Dermis microvascular lymphatic vessel endothelial cell (primary cell): Measurements from ENCODE around the gene TCFL5. TPM values are rescaled to one million over a fixed set of nuclear protein-coding genes. Genes with fewer than 3 reads are reported as not detected.

Experiments
- DNase-seq, 2 donors: peaks; one replicate each; pipeline versions ENCODE4 v3.0.0 to v3.0.0-alpha.2; 2010; ENCODE audit warnings: low read depth in 2 of 2
- total RNA-seq: library from RNA; depleted of rRNA; stranded (reverse); fragments of >200 nt; gene quantifications from 2 replicates; pipeline ENCODE4 v1.2.1, GENCODE V29; 2014

TCFL5 gene
- total RNA-seq, 1 donor from 2014 or later, result 9.5 TPM

DNA sequence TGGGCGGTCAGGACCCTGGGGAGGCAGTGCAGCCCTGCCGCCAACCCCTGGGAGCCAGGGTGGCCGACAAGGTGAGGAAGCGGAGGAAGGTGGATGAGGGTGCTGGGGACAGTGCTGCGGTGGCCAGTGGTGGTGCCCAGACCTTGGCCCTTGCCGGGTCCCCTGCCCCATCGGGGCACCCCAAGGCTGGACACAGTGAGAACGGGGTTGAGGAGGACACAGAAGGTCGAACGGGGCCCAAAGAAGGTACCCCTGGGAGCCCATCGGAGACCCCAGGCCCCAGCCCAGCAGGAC, 48.8 kb downstream of the TCFL5 start:
- no peak for DNase-seq

DNA sequence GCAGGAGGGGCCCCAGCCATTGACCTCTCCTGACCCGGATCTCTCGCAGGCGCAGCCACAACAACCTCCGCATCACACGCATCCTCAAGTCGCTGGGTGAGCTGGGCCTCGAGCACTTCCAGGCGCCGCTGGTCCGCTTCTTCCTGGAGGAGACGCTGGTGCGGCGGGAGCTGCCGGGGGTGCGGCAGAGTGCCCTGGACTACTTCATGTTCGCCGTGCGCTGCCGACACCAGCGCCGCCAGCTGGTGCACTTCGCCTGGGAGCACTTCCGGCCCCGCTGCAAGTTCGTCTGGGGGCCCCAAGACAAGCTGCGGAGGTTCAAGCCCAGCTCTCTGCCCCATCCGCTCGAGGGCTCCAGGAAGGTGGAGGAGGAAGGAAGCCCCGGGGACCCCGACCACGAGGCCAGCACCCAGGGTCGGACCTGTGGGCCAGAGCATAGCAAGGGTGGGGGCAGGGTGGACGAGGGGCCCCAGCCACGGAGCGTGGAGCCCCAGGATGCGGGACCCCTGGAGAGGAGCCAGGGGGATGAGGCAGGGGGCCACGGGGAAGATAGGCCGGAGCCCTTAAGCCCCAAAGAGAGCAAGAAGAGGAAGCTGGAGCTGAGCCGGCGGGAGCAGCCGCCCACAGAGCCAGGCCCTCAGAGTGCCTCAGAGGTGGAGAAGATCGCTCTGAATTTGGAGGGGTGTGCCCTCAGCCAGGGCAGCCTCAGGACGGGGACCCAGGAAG, 49.3 kb downstream of the TCFL5 start:
- no peak for DNase-seq

DNA sequence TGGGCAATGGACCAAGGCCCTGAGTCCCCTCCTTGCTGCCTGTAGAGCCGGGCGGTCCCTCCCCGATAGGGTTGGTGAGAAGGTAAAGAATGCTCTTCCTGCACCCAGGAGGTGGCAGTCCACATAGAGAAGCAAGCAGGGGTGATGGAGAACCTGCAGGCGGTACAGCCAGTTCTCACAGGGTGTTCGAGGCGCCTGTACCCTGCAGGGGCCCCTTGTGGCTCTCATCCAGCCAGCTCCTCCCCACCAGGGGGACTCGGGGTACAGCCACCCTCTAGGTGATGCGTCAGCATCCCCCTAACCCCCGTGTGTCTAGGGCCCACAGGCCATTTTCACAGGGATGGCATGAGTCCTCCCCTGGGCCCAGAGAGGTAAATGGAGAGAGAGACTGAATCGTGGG, 49.9 kb downstream of the TCFL5 start:
- no peak for DNase-seq

DNA sequence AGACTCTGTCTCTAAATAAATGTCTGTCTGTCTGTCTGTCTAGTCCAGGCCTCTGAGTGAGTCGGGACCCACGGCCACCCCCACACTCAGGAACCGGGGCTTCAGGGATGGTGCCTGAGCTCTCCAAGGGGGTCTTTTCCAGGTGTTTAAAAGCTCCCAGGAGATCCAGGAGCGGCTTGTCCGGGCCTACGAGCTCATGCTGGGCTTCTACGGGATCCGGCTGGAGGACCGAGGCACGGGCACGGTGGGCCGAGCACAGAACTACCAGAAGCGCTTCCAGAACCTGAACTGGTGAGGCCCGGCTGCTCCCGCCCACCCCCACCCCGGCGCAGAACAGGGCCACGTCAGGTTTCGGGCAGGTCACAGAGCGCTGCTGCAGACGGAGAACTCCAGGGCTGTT, 50.3 kb downstream of the TCFL5 start:
- no peak for DNase-seq

DNA sequence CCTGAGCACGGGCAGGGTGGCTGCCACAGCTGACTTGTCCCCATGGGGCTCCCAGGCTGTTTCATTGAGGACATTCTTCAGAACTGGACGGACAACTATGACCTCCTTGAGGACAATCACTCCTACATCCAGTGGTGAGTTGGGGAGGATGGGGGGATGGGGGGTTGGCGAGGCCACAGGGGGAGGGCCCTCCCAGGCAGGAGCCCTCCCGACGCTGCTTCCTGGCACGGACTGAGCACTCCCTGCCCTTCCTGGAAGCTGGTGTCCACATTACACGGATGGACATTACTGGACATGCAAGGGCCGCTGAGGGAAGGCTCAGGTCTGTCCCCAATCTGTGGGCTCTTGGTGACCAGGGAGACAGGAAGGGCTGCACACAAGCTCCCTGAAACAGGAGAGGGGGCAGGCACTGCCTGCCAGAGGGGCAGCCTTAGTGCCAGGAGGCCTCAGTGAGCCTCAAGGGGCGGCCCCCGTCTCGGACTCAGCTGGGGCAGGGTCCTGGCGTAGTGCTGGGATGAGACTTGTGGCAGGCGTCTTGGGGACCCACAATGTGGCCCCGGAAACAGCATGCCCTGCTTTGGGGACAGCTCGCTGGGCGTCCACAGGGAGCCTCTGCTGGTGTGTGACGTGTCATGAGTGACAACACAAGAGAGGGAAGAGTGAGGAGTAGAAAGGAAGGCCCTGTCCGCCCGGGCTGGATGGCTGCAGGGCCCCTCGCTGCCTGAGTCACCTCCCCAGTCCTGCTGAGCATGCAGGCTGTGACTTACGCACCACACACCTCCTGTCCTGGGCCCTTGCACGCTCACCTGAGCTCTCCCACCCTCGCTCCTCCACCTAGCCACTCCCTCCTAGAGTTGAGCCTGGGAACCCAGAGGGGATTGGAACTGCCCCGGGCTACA, 51.8 kb downstream of the TCFL5 start:
- DNase-seq, result no peak

DNA sequence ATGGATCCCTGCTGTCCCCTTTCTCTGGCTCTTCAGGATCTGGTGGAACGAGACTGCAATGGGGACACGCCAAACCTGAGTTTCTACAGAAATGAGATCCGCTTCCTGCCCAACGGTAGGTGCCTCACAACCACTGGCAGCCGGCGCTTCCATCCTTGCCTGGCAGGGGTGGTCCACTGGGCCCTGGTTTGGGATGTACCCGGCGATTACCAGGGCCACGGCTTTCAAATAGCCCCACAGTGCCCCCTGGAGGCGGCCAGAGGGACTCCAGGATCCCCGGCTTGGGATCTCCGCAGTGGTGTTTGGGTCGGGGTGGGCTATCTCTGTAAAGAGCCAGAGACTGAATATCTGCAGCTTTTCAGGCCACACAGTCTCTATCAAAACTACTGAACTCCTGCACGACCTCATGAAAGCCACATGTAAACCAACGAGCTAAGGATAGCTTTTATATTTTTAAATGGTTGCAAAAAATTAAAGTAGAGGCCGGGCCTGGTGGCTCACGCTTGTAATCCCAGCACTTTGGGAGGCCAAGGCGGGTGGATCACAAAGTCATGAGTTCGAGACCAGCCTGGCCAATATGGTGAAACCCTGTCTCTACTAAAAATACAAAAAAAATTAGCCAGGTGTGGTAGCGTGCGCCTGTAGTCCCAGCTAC, 53.3 kb downstream of the TCFL5 start:
- DNase-seq, result peak in 1 of 2 donors; percentile 57

DNA sequence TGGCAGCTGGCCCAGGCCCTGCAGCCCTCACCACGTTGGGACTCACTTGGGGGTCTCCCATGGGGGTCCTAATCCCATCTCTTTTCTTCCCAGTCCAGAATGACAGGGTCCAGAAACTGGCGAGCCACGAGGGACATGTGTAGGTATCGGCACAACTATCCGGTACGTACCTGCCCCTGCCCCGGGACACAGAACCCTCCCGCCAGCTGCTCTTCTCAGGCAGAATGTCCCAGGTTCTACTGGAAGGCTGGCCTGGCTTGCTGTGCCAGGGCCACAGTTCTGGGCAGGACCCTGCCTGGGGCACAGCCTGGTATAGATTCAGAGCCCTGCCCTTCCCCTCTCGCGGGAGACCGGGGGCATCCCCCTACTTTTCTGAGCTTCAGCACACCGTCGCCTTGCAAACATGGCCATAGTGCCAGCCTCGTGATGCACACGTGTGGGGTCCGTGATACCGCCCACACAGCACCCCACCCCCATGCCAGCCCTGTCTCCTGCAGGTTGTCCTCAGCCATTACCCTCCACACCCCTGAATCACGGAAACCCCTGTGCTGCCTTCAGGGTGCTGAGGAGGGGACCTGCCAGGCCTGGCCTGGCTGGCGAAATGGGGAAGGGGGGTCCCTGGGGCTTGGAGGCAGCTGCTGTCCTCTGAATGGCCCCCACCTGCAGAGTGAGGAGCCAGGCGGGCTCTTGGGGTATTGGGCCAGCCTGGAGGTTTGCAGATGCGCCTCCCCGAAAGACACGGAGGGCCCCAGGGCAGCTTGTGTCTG, 54.0 kb downstream of the TCFL5 start:
- no peak for DNase-seq

DNA sequence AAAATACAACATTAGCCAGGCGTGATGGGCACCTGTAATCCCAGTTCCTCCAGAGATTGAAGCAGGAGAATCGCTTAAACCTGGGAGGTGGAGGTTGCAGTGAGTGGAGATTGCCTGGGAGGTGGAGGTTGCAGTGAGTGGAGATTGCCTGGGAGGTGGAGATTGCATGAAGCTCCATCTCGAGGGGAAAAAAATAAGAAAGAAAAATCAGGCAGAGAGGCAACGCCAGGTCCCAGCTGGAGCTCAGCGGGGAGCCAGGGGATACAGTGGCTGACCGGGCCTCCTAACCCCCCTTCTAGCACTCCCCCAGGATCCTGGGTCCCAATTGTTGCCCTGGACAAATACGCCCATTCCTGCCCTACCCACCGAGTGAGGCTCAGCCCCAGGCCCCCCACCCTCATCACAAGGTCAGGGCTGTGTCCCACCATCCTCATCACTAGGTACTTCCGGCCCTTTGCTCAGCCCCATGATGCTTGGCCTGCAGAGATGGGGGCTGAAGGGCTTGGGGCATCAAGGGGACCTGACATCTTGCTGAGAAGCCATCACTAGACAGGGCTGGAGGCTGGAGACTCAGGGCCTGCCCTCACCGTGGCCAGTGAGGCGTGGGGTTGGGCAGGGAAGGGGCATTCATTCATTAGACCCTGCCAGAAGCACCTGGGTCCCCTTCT, 55.1 kb downstream of the TCFL5 start:
- no peak for DNase-seq

DNA sequence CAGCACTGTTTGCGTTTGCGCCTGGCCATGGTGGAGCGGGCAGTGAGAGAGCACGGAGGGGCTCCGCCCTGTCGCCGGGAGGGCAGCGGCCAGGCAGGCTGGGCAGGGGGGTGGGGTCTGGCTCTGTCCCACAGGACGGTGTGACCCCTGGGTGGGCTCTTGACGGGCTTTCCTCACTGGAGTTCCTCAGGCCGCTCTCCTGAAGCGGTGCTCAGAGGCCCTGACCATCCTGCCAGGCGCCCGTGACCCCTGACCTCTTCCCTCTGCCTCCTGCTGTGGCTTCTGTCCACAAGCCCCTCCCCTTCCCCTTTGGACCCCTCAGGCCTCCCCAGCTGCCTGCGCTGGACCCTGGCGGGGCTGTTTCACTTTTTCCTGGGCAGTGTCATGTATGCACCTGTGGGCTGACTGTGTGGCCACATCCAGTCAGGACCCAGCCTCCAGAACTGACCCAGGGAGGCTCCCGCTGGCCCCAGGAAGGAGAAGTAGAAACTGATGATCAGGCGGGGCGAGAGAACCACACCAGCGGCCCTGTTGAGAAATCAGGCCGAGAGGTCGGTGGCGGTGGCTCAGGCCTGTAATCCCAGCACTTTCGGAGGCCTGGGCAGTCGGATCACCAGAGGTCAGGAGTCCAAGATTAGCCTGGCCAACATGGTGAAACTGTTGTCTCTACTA, 55.8 kb downstream of the TCFL5 start:
- peak in 1 of 2 donors; percentile 29 for DNase-seq

DNA sequence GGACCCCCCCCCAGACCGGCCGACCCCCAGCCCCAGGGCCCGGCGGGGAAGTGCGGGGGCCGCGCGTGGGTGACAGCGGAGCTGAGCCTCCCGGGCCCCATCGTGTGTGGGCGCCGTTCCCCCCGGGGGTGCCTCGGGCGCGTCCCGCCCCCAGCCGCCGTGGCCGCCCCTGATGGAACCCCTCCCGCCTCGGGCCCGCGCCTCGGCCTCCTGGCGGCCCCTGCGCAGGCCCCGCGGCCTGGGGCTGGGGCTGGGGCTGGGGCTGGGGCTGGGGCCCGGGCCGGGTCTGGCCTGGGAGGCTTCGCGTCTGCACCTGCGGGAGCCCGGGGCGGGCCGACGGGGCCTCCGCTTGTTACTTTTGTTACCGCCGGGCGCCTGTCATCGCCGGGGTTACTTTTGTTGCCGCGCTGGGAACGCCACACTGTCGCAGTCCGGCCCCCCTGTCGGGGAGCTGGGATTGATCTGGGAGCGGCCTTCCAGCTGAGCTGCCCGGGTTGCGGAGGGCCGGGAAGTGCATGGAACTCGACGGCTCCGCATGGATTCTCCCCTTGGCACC, 56.4 kb downstream of the TCFL5 start:
- no peak for DNase-seq

DNA sequence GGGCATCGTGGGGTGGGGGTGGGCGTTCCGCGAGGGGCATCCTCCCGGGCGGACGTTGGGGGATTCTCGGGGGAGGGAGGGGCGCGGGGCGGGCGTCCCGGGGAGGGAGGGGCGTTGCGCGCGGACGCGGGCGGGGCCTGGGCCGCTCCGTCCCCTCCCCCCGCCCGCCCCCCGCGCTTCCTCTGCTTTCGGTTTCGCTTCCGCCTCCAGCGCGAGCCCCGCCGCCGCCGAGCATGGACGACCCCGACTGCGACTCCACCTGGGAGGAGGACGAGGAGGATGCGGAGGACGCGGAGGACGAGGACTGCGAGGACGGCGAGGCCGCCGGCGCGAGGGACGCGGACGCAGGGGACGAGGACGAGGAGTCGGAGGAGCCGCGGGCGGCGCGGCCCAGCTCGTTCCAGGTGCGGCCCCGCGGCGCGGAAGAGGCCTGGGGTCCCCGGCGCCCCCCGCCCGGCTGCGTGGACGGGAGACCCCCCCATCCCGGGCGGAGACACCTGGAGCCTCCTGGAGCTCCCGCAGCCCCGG, 56.9 kb downstream of the TCFL5 start, which contains the start of gene OGFR:
Gene OGFR, plus strand, starts transcription at position 209 of the 528 bp plus-strand sequence. Its CDS starts 25 bp downstream, at position 234.
- peak in 1 of 2 donors; percentile 66 for DNase-seq

DNA sequence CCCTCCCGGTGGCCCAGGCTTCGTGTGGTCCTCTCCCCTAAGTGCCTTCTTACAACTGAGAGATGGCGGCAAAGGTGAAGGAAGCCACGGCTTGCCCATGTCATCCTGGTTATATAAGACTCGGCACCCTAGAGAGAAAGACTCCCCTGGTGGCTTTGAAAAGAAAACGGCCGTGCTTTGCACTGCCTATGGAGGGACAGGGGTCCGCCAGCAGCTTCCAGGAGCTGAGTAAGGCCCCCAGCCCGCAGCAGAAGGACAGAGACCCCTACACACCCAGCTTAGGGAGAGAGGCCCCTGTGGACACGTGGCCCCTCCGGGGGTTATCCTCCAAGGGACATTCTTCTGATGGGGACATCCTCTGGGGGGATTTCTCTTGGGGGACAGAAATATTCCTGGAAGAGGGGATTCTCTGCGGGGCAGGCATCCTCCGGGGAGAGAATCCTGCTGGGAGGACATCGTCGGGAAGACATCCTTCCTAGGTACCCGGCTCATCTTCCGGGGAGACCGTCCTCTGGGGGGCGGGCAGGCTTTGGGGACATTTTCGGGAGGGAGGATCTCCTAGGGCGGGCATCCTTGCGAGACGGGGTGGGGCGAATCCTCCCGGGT, 57.5 kb downstream of the TCFL5 start:
- DNase-seq, result no peak

DNA sequence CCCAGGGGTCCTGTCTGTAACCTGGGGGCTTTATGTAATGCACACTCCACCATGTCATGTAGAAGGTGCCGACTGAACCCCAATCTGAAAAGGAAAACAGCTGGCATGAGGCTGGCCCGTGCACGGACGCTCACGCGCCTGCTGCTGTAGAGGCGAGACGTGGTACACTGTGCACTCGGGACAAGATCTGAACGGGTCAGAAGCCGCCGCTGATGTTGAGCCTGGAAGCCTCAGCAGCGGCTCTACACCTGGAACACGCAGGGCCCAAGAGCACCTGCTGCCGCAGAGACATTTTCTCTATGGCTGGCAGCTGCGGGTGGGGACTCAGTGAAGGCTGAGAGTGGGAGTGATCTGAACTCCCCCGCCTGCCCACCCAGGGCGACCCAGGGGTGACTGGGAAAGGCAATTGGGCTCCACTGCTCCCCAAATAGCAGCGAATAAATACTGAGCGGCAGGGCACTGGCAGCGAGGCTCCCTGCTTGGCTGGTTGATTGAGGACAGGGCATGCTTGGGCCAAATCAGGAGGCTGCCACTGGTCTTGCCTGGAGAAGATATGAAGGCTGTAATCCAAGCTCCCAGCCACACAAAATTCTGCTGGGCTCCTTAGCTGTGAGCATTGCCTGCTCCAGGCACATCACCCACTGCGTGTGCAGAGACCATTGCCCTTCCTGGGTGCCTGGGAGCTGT, 59.5 kb downstream of the TCFL5 start:
- no peak for DNase-seq

DNA sequence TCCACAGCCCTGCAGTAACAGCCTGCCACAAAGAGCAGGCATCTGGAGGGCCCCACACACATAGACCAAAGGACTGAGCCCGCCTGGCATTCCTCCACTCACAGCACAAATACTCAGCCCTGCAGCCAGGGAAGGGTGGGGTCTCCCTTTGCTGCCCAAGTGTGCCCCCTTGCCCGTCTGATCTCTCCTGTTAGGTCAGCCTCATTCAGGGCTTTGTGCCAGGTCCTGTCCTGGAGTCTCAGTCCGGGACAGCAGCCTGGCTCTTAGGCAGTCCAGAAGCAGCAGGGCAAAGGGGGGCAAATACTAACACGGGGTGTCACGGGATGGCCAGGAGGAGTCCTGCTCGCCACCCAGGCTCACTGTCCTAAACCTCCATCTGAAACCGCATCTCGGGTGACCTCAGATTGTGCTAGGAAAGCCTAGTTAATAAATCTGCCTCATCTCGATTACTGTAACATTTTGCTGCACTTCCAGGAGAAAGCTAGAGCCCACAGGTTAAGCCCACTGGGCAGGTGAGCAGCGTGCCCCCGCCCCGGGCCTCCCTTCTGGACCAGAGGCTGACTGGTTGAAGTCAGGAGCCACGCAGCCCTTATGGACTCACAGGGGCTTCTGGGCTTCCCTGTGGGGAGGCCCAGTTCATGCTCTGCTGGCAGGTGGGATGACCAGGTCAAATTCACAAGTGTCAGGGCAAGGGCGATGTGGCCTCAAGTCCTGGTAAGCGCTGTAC, 60.2 kb downstream of the TCFL5 start:
- DNase-seq, result no peak

DNA sequence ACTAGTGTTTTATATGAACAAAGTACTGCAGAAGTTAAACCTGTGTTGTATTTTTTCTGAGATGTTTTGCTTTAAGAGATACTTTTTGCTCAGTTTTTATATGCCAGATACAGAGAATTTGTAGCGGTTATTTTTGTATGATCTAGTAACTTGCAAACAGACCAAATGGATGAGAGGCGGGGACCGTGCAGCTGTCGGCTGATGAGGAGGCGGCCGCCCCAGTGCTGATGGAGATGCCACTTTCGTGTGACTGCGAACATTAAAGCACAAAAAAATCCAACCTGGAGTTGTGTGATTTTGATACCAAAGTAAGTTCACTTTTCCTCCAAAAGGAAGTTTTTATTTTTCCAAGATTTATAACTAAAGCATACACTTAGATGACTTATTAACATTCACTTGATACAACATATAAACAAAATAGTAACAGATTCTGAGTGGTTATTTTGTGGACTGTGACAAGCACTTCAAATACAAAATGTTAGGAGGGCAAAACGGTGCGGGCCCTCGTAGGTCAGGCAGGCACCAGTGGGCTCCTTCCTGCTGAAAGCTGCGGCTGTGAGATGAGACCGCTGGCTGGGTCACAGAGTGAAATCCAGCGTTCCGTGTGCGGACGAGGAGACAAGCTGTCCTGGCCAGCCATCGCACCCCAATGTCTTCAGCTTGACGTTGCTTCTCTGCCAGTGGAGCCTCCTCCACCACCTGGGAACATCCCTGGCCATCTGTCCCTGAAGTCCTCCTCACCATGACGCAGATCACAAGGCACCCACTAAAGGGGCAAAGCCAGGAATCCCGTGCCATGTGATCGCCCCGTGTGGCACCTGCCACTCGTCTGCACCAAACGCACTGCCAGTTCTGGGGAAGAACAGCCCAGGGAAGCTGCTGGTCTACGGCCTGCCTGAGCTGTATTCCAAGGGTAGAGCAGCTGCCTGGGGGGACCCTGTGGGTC, 61.0 kb downstream of the TCFL5 start:
- no peak for DNase-seq

DNA sequence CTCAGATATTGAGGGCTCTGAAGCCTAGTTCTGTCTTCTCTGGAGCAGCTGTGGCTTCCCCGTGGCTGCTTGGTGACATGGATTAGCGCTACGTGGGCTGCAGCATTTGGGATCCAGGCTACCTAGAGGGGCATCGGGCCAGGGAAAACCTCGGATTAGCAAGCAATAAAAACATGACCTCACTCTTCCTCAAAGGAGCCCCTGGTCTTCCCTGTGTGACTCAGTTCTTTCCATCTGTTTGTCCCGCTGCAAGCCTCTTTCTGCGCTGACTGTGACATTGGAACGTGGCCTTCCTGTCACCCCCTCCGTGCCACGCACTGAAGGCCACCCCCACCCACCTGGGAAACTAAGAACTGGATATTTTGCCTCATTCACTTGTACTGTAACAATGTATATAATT, 61.7 kb downstream of the TCFL5 start:
- DNase-seq, result no peak

DNA sequence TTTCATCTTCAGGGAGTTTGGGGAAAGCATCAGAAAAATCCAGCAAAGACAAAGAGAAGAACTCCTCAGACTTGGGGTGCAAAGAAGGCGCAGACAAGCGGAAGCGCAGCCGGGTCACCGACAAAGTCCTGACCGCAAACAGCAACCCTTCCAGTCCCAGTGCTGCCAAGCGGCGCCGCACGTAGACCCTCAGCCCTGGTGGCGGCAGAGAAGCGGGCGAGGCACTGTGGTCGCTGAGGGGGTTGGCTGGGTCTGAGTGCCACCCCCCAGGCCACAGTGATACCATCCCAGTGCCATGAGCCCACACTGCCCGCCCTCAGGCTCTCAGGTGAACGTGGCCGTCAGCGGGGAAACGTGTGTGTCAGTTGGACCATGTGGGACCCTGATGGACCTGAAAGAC, 62.2 kb downstream of the TCFL5 start:
- DNase-seq, result no peak
